GM10847 (cell line): Measurements from ENCODE around the gene BICDL2.

Experiments
- POLR2A ChIP-seq: IDR thresholded peaks from 2 replicates; pipeline ENCODE4 v1.6.1; 2011; ENCODE audit not compliant: insufficient read length; ENCODE audit errors: extremely low read depth

BICDL2 gene

DNA sequence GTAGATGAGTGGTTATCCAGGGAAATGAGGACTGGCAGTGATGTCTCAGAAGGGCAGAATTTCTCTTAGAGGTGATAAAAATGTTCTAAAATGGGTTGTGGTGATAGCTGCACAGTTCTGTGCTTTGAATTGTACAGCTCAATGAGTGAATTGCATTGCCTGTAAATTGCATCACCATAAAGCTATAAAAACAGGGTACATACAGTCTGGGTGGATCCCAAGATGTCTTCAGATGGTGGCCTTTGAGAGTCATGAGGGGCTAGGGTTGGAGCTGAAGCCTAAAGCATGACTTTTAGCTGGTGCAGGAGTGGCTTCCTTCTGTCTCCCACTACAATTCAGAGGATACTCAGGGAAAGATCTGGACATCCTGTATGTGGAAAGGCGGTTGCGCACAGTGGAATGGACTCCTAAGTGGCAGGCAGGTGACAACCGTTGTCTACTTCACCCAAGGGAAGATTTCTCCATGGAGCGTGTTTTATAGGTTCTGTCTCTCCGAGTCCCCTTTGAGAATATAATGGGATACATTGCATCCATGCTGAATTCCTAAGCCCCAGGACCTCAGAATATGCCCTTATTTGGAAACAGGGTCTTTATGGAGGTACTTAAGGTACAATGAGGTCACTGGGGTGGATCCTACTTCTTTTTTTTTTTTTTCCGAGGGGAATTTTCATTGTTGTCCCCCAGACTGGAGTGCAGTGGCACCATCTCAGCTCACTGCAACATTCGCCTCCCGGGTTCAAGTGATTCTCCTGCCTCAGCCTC lies 27.1 kb upstream of the BICDL2 start:
- TF ChIP-seq POLR2A = no peak

DNA sequence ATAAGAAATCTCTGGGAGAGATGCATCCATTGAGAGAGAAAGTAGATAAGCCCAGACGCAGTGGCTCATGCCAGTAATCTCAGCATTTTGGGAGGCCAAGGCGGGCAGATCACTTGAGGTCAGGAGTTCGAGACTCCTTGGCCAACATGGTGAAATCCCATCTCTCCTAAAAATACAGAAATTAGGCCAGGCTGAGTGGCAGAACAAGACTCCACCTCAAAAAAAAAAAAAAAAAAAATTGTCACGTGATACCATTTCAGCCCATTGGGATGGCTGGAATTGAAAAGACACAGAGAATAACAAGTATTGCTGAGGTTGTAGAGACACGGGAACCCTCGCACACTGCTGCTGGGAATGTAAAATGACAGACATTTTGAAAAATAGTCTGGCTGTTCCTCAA lies 25.8 kb upstream of the BICDL2 start:
- no peak for TF ChIP-seq POLR2A

DNA sequence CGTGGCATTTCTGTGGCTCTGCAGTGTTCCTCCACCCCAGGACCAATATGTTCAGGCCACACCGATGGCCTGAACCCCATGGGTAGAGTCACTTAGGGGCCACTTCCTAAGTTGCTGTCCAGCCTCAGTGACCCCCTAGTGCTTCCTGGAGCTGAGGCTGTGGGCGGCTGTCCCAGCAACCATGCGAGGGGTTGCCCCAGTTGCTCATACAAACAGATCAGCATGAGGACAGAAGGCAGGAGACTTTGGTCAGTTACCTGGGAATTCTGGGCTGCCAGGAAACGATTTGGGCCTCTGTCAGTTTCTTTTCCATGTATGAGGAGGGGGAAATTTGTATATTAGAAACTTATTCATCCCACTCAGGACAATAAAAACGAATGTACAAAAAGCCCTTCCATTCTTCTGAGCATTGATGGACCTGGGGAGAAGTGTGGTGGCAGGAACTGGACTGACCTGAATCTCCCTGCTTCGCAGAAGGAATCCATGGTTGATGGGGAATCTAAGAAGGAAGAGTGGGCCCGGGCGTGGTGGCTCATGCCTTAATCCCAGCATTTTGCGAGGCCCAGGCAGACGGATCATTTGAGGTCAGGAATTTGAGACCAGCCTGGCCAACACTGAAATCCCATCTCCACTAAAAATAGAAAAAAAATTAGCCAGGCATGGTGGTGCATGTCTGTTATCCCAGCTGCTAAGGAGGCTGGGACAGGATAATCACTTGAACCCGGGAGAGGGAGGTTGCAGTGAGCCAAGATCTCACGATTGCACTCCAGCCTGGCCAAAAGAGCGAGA lies 23.8 kb upstream of the BICDL2 start:
- no peak for TF ChIP-seq POLR2A

DNA sequence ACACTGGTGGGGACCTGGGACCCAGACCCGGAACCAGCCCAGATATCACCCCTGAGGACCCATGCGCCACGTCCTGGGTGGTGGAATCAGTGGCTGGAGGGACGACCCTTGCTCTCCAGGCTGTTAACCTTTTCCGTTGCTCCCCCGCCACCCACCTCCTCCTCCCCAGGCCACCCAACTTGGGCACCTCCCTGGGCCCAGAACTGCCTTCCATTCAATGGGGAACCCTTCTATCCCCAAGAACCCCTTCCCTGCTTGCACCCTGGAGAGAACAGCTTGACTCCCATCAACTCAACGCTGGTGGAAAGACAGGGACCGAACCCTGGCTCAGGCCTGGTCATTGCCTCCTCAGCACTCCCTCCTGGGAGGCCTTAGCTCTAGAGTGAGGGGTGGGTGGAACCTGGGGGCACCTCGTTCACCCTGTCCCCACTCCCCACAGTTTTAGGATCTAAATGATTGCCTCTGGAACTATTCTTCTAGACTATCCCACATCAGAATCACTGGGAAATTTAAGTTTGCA lies 23.0 kb upstream of the BICDL2 start:
- TF ChIP-seq POLR2A = no peak

DNA sequence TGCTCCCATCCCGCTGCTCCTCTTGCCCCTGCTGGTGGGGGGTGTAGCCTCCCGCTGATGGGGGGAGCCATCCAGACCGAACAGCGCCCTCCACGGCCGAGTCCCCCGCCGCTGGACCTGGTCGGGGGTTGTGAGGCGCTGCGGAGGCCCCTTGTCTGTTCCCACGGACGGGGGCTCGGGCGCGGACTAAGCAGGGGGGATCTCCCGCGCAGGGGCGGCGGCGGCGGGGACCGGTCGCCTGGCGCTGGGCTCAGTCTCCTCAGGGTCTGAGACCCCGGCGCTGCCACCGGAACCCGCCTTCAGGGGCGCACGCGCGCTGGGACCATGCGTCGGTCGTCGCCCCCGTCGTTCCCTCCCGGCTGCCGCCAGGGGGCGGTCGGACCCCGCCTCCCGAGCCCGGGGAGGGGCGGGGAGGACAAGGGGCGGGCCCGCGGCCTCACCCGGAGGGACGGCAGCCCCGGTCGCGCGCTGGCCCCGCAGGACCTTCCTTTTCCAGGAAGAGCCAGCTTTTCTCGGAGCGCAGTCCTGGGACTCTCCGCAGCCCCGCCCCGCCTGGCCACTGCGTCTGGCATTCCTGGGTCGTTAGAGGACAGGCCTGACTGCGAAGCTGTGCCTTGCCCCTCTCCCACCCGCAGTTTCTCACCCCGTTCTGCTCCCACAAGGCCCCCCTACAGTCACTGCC lies 22.4 kb upstream of the BICDL2 start:
- peak; percentile 26 for TF ChIP-seq POLR2A

DNA sequence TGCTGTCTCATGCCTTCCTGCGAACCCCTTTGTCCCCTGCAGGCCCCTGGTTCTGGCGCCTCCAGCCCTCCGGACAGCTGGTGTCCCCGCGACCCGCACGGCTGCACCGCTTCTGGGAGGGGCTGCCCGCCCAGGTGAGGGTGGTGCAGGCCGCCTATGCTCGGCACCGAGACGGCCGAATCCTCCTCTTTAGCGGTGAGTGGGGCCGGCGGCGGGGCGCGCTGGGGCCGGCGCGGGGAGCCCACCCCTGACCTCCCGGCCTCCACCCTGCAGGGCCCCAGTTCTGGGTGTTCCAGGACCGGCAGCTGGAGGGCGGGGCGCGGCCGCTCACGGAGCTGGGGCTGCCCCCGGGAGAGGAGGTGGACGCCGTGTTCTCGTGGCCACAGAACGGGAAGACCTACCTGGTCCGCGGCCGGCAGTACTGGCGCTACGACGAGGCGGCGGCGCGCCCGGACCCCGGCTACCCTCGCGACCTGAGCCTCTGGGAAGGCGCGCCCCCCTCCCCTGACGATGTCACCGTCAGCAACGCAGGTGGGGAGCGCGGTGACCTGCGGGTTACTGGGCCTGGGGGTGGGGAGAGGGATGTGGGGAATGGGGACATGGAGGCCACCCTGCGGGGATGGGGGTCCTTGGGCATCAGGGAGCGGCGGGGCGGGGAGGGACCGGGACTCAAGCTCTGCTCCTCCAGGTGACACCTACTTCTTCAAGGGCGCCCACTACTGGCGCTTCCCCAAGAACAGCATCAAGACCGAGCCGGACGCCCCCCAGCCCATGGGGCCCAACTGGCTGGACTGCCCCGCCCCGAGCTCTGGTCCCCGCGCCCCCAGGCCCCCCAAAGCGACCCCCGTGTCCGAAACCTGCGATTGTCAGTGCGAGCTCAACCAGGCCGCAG lies 21.6 kb upstream of the BICDL2 start:
- no peak for TF ChIP-seq POLR2A

DNA sequence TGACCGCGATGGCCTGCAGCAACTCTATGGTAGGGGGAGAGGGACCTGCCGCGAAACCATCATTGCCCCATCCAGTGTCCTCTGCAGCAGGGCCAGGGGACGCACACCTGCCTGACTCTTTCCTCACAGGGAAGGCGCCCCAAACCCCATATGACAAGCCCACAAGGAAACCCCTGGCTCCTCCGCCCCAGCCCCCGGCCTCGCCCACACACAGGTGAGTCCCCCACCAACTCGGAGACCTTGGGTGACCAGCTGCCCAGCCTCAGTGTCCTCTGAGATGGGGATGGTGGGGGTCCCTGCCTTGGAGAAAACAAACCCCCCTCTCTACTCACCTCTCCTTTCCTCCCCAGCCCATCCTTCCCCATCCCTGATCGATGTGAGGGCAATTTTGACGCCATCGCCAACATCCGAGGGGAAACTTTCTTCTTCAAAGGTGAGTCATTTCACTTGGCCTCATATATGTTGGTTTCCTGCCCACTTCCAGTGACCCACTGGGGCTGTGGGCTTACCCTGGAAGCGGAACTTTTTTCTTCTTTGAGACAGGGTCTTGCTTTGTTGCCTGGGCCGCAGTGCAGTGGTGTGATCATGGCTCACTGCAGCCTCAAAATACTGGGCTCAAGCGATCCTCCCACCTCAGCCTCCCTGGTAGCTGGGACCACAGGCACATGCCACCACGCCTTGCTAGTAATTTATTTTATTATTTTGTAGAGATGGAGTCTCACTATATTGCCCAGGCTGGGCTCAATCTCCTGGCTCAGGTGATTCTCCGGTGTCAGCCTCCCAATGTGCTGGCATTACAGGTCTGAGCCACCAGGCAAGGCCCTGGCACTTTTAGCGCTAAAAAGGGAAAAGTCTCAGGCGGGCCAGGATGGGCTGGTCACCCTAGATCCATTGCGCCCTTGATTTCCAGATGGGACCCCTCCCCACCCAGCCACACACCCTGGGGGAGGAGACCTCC lies 20.7 kb upstream of the BICDL2 start:
- TF ChIP-seq POLR2A = no peak

DNA sequence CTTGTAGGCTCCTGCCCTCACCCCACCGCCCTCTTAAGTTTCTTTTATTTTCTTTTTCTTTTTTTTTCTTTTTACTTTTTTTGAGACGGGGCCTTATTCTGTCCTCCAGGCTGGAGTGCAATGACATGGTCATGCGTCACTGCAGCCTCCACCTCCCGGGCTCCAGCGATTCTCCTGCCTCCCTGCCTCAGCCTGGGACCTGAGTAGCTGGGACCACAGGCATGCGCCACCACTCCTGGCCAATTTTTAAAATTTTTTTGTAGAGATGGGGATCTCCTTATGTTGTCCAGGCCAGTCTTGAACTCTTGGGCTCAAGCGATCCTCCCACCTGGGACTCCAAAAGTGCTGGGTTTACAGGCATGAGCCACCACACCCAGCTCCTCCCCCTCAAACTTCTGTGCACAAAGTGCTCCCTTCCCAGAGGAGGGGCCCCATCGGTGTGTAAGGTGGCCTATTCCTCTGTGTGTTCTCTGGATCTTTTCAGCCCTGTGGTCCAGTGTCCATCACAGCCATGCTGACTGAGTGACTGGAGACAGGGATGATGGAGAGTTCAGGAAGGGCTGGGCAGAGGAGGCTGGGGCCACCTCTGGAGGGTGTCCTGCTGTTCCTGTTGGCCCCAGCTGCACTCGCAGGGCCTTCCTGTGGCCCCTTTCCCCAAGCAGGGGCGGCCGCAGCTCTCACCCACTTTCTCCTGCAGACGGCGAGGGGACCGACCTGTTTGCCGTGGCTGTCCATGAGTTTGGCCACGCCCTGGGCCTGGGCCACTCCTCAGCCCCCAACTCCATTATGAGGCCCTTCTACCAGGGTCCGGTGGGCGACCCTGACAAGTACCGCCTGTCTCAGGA lies 19.8 kb upstream of the BICDL2 start:
- no peak for TF ChIP-seq POLR2A

DNA sequence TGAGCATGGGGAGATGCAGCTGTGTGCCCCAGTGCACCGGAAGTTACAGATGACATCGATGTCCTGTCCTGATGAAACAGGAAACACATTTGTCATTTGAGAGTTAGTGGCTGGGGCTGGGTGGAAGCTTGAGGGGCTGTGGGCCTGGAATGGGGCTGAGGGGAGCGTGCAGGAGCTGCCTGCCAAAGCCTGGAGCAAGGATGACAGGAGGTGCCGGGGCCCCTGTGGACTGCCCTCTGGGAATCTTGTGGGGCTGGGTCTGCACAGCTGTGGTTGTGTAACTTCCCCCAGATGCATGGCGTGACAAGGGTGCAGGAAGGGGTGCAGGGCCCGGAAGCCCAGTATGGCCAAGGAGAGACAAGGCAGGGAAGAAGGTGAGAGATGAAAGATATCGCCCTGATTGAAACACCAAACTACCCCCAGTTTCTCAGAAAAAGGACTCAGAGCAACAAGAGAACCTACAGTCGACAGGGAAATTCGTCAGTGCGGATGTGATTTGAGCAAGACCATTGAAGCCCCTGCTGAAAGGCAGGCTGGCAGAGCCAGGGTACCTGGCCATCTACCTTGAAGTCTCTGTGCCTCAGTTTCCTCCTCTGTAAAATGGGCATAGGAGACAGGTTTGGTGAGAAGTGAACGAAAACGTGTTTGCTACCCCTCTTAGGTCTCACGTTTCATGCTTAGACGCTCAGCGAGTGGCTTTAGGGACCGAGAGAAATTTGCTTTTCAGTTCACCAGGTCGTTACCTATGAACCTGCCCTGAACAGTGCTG lies 18.4 kb upstream of the BICDL2 start:
- no peak for TF ChIP-seq POLR2A

DNA sequence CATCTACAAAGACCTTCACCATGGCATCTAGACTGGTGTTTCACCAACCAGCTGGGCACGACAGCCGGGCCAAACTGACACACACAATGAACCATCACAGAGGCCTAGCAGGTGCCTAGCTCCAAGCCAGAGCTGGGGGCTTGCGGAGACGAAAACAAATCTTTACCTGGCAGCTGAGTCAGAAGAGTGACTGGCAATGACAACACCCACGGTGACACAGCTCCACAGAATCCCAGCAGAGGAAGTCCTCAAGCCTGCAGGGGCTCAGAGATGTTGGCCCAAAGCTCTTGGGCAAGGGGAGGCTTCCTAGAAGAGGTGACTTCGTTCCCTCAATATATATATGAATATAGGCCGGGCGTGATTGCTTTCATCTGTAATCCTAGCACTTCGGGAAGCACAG lies 14.8 kb upstream of the BICDL2 start:
- no peak for TF ChIP-seq POLR2A

DNA sequence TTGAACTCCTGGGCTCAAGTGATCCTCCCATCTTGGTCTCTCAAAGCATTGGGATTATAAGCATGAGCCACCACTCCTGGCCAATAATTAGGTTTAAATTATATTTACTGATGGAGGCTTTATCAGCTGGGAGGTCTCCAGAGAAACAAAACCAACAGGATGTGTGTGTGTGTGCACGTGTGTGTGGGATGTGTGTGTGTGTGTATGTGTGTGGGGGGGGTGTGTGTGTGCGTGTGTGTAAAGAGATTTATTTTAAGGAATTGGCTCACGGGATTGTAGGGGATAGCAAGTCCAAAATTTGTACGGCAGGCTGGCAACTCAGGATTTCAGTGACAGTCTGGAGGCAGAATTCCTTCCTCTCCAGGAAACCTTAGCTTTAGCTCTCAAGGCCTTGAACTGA lies 14.3 kb upstream of the BICDL2 start:
- no peak for TF ChIP-seq POLR2A

DNA sequence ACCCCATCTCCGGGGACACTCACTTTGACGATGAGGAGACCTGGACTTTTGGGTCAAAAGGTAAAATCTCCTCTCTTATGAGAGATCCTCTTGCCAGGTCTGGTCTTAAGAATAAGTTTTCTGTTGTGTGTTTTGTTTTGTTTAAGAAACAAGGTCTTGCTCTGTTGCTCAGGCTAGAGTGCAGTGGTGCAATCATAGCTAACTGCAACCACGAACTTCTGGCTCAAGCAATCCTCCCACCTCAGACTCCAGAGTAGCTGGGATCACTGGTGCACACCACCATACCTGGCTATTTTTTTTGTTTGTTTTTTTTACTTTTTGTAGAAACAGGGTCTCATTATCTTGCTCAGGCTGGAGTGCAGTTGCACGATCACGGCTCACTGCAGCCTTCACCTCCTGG lies 13.7 kb upstream of the BICDL2 start:
- no peak for TF ChIP-seq POLR2A
